GM18505 (cell line): Measurements from ENCODE around the gene HSPA12A.

Experiments used
- ATAC-seq: cut with Tn5 transposase; IDR thresholded peaks from one replicate; pipeline ENCODE4 v1.9.1; 2021; ENCODE audit not compliant: unreplicated experiment
- POLR2A ChIP-seq: IDR thresholded peaks from 4 replicates; pipeline ENCODE4 v1.6.1; 2011; ENCODE audit warnings: borderline replicate concordance; ENCODE audit not compliant: insufficient read depth, insufficient read length; ENCODE audit errors: extremely low read depth

HSPA12A gene

GRCh38 chr10:116779076-116779687 is 36.8 kb upstream of the HSPA12A start:
- no peak for ATAC-seq
- no peak for TF ChIP-seq POLR2A

DNA sequence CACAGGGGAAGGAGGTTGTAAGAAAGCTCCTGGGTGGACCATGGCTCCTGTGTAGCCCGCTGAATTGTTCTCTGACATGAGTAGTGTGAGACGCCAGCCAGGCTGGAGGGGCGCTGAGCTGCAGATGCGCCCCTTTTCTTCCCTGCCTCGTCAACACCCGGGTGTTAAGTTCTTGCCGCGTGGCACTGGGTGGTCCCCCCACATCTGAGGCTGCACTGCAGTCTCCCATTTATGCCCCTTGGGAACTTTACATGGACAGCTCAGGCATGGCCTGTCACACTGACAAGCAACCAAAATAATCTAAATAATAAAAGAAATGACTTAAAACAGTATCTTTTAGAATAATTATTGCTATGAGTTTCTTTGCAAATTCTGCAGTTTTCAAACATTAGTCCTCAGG is 34.6 kb upstream of the HSPA12A start:
- no peak for TF ChIP-seq POLR2A

GRCh38 chr10:116775488-116776400 is 33.4 kb upstream of the HSPA12A start:
- ATAC-seq = no peak
- no peak for TF ChIP-seq POLR2A

More for the DNA sequence above, 34.6 kb upstream of the HSPA12A start:
- no peak for ATAC-seq

DNA sequence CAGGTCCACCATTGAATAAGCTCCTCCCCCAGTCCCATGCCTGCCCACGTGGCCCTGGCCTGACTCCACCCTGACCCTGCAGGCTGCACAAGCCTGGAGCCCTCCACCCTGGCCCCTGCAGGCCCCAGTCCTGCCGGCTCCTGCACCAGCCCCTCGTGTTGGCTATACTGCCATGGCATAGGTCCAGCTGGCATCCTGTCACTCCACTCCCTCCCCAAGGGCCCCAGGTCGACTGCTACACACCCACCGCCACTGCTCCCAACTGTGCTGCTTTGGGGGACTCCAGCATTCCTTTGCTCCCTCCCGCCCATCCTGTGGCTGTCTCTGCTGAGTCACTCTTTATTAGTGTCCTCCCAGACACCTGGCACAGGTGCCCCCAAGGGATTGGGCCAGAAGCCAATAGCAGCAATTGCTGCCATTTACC is 32.4 kb upstream of the HSPA12A start:
- TF ChIP-seq POLR2A = no peak
- ATAC-seq = no peak

DNA sequence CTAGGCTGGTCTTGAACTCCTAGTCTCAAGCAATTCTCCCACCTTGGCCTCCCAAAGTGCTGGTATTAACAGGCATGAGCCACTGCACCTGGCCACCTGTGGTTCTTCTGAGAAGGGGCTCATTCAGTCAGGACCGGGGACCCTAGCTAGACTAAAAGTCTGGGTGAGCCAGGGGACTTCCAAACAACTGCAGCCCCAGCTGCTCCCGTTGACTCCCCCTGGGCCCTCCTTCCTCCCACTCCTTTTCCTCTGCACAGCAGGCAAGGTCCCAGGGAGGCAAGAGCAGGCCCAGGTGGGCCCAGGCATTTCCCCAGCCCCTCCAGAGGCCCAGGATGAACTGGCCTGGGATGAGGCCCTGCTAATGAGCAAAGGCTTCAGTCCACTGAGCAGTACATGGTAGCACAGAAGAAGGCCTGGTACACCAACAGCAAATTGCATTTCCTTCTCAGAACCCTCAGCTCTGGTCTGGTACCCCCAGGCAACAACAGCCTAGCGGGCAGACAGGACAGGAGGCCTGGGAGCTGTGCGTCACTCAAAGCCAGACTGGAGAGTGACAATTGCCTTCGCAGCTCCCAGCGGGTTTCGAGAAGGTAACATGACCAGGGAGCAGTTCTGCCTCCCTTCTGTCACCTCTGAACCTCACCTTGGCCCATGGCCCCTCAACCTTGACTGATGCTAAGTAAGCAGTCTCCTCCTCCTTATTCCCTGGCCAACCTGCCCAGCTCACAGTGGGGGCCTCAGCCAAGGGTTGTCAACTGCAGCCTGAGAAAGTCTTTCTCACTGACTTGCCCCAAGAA is 30.7 kb upstream of the HSPA12A start:
- no peak for TF ChIP-seq POLR2A
- no peak for ATAC-seq

GRCh38 chr10:116771959-116772585 is 29.7 kb upstream of the HSPA12A start:
- no peak for ATAC-seq
- TF ChIP-seq POLR2A = no peak

DNA sequence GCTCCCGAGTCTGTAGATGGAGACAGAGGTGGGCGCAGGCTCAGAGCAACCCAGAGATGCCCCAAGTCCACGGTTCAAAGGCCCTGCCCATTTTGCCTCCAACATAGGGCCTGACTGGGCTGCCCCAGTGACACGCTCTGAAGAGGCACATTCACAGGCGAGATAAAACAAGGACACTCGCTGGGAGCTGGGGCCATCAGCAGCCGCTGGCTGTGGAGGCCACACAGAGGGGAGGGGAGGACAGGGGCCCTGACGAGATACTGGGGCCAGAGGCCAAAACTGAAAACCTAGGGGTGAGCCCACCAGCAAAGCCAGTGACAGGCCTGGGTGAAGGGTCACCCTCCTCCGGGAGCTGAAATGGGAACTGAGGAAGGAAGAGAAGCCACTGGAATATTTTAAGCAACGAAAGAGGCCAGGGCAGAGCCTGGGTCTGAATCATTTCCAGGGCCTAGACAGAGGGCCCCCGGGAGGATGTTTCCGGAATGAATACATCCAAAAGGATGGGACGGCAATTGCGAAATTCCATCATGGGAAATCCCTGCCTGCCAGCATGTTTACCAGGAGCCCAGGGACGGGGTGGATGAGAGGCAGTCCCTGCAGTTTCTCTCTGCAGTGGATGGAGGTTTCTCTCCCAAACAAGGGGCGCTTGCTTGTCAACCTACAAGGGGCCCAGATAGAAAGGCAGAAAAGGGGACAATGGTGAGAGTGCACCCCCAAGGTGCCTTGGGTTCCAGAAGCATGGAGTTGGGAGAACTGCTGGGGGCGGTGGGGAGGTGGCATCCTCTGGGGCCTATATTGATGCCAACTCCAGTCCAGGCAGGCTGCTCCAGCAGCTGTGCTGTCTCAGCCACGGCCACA is 29.0 kb upstream of the HSPA12A start:
- no peak for ATAC-seq
- no peak for TF ChIP-seq POLR2A

DNA sequence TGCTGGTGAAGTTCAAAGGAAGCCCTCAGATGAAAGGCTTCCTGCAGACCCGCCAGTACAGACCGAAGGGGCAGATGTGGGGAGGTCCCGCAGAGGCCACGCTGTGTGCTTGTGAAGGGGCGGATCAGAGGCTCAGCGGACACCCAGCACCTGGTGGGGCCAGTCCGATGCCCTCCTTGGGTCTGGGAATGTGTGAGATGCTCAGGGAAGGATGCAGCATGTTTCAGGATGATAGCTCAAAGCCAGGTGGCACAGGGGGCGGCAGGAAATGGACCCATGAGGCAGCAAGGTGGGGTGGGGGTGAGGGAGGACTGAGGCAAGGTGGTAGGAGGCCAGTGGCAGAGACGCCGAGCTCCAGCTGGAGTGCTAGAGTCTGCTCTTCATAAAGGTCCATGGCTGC is 27.9 kb upstream of the HSPA12A start:
- no peak for TF ChIP-seq POLR2A
- ATAC-seq = no peak

- no peak for ATAC-seq
- no peak for TF ChIP-seq POLR2A
These were observed 27.4 kb upstream of the HSPA12A start for GRCh38 chr10:116769791-116770190.

DNA sequence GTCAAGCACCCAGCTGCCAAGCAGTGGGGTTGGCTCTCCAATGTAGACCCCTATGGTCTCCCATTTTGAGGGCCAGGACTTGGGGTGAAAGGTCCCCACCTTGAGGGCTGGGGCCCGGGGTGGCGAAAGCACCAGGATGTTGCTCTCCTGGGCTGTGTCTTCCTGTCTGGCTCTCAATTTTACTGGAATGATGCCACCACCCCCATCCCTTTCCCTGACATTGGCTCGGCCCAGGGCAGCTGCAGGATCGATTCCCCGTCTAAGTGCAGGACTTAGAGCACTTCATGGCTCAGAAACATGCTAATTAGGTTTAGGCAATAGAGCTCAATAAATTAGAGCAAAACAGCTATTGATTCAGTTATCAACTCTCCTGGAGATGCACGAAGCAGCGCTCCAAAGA is 27.0 kb upstream of the HSPA12A start:
- no peak for ATAC-seq
- no peak for TF ChIP-seq POLR2A

- TF ChIP-seq POLR2A = no peak
- ATAC-seq = no peak
These were observed 26.4 kb upstream of the HSPA12A start for GRCh38 chr10:116768786-116769185.

- ATAC-seq = no peak
- TF ChIP-seq POLR2A = no peak
These were observed 24.7 kb upstream of the HSPA12A start for GRCh38 chr10:116766837-116767634.

GRCh38 chr10:116766241-116766827 is 24.0 kb upstream of the HSPA12A start:
- TF ChIP-seq POLR2A = no peak
- ATAC-seq = no peak
